ENCODE results near the gene SQSTM1.
"Not testable (repeated sequence)": the region's sequence is repeated elsewhere in the genome, so short reads cannot be mapped to it uniquely, and the experiment has no call there.

The SQSTM1 gene

GRCh38 chr5:179788193-179788854, 32.4 kb upstream of the SQSTM1 start:
- no peak for TF ChIP-seq CTCF (conservative IDR thresholded peaks at IDR 0.05)
- H3K27ac ChIP-seq = no peak overlapping the region

GRCh38 chr5:179789278-179789677, 31.4 kb upstream of the SQSTM1 start:
- H3K27ac ChIP-seq = not testable (repeated sequence)

GRCh38 chr5:179791881-179792611, 28.7 kb upstream of the SQSTM1 start:
- no peak overlapping the region for H3K27ac ChIP-seq
- TF ChIP-seq CTCF (conservative IDR thresholded peaks at IDR 0.05) = no peak

GRCh38 chr5:179792612-179793467, 27.9 kb upstream of the SQSTM1 start:
- H3K27ac ChIP-seq = 0 out of 2 replicates have a peak overlapping the region, but pooled peaks have one; percentile 99
- no peak for TF ChIP-seq CTCF (conservative IDR thresholded peaks at IDR 0.05)

GRCh38 chr5:179793468-179794139, 27.1 kb upstream of the SQSTM1 start, which contains the start of gene LTC4S:
Gene LTC4S, plus strand, starts transcription at chr5:179793986. Its CDS starts 95 bp downstream, at chr5:179794081.
- peak within 1 kb of the TSS; percentile 99 for H3K27ac ChIP-seq
- no peak for TF ChIP-seq CTCF (conservative IDR thresholded peaks at IDR 0.05)

- H3K27ac ChIP-seq = peak overlapping the region; percentile 99
These were observed 26.5 kb upstream of the SQSTM1 start for GRCh38 chr5:179794171-179794570.

More at GRCh38 chr5:179794171-179794570, 26.5 kb upstream of the SQSTM1 start:
- TF ChIP-seq CTCF (conservative IDR thresholded peaks at IDR 0.05) = no peak
